Parathyroid adenoma (tissue), 2 donors: ENCODE measurements around the gene ACOT12.

Experiments
- H2AFZ ChIP-seq: fragments of 300-600 bp; sonication (generic); one replicate; pipeline ENCODE4 v1.7.0; 2017; ENCODE audit warnings: antibody characterized with exemption, mild to moderate bottlenecking
- H3K27ac ChIP-seq: fragments of 300-600 bp; sonication (generic); one replicate; pipeline ENCODE4 v1.7.0; 2017
- H3K27me3 ChIP-seq: fragments of 300-600 bp; sonication (generic); one replicate; pipeline ENCODE4 v1.7.0; 2017; ENCODE audit warnings: low read length; ENCODE audit not compliant: control insufficient read depth, insufficient read depth
- H3K36me3 ChIP-seq: fragments of 300-600 bp; sonication (generic); one replicate; pipeline ENCODE4 v1.7.0; 2017; ENCODE audit warnings: low read length; ENCODE audit not compliant: control insufficient read depth, insufficient read depth
- H3K4me1 ChIP-seq: fragments of 300-600 bp; sonication (generic); one replicate; pipeline ENCODE4 v1.7.0; 2017; ENCODE audit warnings: control low read depth
- H3K4me2 ChIP-seq: fragments of 300-600 bp; sonication (generic); one replicate; pipeline ENCODE4 v1.7.0; 2017; ENCODE audit warnings: low read length
- H3K4me3 ChIP-seq: fragments of 300-600 bp; sonication (generic); one replicate; pipeline ENCODE4 v1.7.0; 2017; ENCODE audit warnings: low read depth, low read length
- H3K79me2 ChIP-seq: fragments of 300-600 bp; sonication (generic); one replicate; pipeline ENCODE4 v1.7.0; 2017; ENCODE audit warnings: control low read depth
- H3K9ac ChIP-seq: fragments of 300-600 bp; sonication (generic); one replicate; pipeline ENCODE4 v1.7.0; 2017; ENCODE audit warnings: mild to moderate bottlenecking
- H3K9me3 ChIP-seq: fragments of 300-600 bp; sonication (generic); one replicate; pipeline ENCODE4 v1.7.0; 2017; ENCODE audit warnings: low read length; ENCODE audit not compliant: control insufficient read depth
- CTCF ChIP-seq: fragments of 300-600 bp; sonication (generic); IDR thresholded peaks from one replicate; pipeline ENCODE4 v1.7.0; 2017; ENCODE audit warnings: antibody characterized with exemption, mild to moderate bottlenecking
- donor health status: primary hyperparathyroidism.

ACOT12 gene

GRCh38 chr5:81393783-81394718, at the start of gene ACOT12:
Gene ACOT12, minus strand, starts transcription at chr5:81394134. Its CDS starts 20 bp downstream, at chr5:81394114.
- Histone ChIP-seq H3K9ac (no peak within 1 kb of the TSS), H3K79me2 (no peaks in the 10 kb centered on the region), H3K4me2 (peak within 1 kb of the TSS; percentile 55), H3K9me3 (no peaks in the 10 kb centered on the region), H3K4me1 (no peaks in the 10 kb centered on the region), H3K36me3 (no peaks in the 10 kb centered on the region), H3K27ac (no peak within 1 kb of the TSS), H3K4me3 (no peak within 1 kb of the TSS), H3K27me3 (no peaks in the 10 kb centered on the region), H2AFZ (peak within 1 kb of the TSS; percentile 65)
- TF ChIP-seq CTCF: no peak

- Histone ChIP-seq H3K27ac (no peak overlapping the region), H3K4me3 (no peak overlapping the region), H3K79me2 (no peaks in the 10 kb centered on the region), H3K4me2 (no peak overlapping the region), H3K4me1 (no peaks in the 10 kb centered on the region), H3K9ac (no peak overlapping the region), H2AFZ (no peak overlapping the region), H3K27me3 (no peaks in the 10 kb centered on the region), H3K36me3 (no peaks in the 10 kb centered on the region), H3K9me3 (no peaks in the 10 kb centered on the region)
- TF ChIP-seq CTCF: no peak
Measured at GRCh38 chr5:81435023-81435422, 41.1 kb upstream of the ACOT12 start.

- Histone ChIP-seq H2AFZ (no peak overlapping the region), H3K9ac (no peak overlapping the region), H3K36me3 (no peaks in the 10 kb centered on the region), H3K27ac (no peak overlapping the region), H3K4me1 (peaks cover 4% of the 10 kb centered on the region), H3K27me3 (no peaks in the 10 kb centered on the region), H3K4me2 (no peak overlapping the region), H3K79me2 (no peaks in the 10 kb centered on the region), H3K4me3 (no peak overlapping the region), H3K9me3 (no peaks in the 10 kb centered on the region)
- no peak for TF ChIP-seq CTCF
Measured at GRCh38 chr5:81429985-81430384, 36.1 kb upstream of the ACOT12 start.

GRCh38 chr5:81429363-81429762, 35.4 kb upstream of the ACOT12 start:
- Histone ChIP-seq H3K9me3 (no peaks in the 10 kb centered on the region), H3K36me3 (no peaks in the 10 kb centered on the region), H3K79me2 (no peaks in the 10 kb centered on the region), H3K9ac (no peak overlapping the region), H3K4me3 (no peak overlapping the region), H3K4me2 (no peak overlapping the region), H3K4me1 (peaks cover 4% of the 10 kb centered on the region), H2AFZ (no peak overlapping the region), H3K27me3 (no peaks in the 10 kb centered on the region), H3K27ac (no peak overlapping the region)
- no peak for TF ChIP-seq CTCF

GRCh38 chr5:81428861-81429260, 34.9 kb upstream of the ACOT12 start:
- TF ChIP-seq CTCF: no peak
- H3K9me3 ChIP-seq: no peaks in the 10 kb centered on the region
- no peaks in the 10 kb centered on the region for H3K36me3 ChIP-seq
- H2AFZ ChIP-seq: no peak overlapping the region
- no peaks in the 10 kb centered on the region for H3K27me3 ChIP-seq
- H3K27ac ChIP-seq: no peak overlapping the region
- H3K4me1 ChIP-seq: peaks cover 4% of the 10 kb centered on the region
- H3K79me2 ChIP-seq: no peaks in the 10 kb centered on the region
- H3K4me2 ChIP-seq: no peak overlapping the region
- no peak overlapping the region for H3K4me3 ChIP-seq
- no peak overlapping the region for H3K9ac ChIP-seq
